ENCODE data around the gene U2AF1.
"Not testable (repeated sequence)": the region's sequence is repeated elsewhere in the genome, so short reads cannot be mapped to it uniquely, and the experiment has no call there.

Gene U2AF1

DNA sequence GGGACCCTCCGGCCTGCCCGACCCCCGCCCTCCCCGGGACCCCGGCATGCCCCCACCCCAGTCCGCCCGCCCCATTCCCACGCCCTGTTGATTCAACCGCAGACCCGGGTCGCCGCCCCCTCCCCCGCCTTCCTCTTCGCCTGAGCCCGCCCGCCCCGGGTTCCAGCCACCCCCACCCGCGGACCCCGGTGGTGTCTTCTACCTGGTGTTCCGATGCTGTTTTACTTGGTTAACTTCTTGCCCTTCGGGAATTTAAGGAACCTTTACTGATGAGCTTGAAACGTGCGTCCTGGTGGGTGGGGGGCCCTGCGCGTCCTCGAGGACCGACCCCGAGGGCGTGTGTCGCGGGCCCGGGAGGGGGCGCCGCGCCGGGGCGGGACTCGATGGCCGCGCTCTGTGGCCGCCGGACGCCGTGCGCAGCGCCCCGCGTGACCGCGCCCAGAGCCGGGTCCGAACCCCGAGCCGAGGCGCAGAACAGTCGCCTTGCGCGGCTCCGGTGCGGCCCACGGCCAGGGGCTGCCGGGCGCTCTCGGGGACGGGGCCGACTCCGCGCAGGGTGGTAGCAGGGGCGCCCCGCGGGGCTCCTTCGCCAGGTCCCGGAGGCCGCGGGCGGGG, 31.2 kb downstream of the U2AF1 start:
- not testable (repeated sequence) for DNase-seq

DNA sequence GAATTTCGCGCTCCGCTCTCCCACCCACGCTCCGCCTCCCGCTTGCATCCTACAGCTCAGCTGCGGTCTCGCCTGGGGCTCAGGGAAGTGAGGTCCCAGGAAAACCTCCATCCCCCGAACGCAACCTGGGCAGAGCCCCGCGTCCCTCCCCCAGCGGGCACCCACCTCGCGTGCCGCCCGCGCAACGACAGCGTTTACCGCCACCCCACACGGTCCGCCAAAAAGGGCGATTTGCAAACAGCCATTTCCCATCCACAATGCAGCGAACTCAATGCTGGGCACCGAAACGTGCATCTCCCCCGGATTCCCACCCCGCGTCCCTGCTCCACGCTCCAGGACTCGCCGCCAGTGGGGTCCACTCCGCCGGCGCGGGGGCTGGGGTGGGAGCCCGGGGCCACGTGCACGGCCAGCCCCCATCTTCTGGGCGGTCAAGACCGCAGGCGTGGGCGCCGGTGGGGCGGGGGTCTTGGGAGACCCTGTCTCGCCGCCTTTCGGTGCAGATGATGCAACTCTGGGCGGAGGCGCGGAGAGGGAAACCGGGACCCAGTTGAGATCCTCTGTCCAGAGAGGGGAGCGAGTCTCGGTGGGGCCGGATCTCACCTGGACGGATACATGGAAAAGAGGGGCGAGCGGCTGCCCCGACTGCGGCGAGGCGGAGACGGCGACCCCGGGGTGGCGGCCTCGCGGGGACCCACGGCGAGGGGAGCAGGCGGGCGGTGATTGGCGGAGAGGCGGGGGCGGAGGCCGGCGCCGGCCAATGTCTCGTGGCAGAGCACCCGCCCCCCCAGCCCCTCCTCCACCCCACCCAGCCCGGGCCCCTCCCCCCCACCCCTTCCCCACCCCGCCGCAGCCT, 32.0 kb downstream of the U2AF1 start, which contains the start of gene CBS:
Gene CBS (minus strand): TSS at position 666 of the 853 bp plus-strand sequence. CDS start 3,642 bp downstream, outside the sequence.
- not testable (repeated sequence) for DNase-seq

DNA sequence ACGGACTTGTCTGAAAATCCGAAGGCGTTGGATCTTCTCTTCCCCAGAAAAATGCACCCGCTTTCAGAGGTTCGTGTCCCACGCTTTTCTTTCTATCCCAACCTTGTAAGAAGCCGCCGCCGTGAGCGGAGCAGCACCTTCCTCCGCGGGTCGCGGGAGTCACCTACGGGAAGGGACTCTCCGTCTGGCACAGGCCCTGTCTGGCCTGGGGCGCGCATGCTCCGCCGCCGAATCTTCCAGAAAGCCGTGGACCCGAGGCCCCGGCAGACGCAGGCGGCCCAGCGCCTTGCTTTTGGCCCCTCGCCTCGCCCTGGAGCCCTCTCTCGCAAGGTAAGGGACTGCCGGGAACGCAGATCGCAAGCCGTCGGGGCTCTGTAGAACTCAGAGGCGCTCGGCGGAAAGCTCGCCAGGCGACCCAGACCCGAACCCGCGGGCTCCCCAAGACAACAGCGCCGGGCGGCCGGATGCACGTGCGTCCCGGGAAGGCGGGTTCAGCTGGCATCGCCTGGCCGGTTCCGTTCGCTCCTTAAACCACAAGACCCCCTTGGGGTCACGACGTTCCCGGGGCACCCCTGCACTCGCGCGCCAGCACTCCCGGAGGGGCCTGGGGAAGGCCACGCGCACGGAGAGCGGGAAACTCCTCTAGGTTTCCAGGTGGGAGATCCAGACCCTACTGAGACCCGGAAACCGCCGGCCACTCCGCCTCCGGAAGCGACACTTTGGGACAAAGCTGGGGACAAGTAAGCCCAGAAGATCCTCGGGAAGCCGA, 32.8 kb downstream of the U2AF1 start:
- DNase-seq: not testable (repeated sequence)

DNA sequence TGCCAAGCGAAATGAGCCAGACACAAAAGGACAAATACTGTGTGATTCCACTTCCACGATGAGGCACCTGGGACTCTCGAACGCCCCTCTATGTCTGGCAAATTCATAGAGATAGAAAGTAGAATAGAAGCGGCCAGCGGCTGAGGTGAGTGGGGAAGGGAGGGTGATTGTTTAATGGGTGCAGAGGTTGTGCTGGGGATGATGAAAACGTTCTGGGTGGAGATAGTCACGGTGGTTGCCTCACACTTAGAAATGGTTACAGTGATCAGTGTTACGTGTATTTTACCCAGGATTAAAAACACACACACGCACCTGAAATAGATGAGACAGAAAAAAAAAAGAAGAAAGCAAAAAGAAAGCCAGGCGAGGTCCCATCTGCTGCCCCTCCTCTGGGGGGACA, 34.6 kb downstream of the U2AF1 start:
- DNase-seq: not testable (repeated sequence)

DNA sequence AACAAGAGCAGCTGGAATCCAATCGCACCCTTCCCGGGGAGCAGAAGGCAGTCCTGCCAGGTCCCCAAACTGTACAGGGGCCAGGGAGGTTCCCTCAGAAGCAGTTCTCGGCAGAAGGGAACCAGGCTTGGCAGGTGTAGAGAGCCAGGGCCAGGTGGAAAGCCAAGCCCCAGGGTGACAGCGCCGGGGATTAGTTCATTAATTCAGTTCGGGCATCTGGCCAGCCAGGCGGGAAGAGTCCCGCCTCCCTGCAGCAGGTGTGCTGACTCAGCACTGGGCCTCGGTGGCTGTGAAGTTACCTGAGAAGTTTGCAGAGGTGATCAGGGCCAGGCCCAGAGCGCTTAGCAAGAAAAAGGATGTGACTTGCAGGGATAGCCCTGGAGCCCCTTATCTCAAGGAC, 37.7 kb downstream of the U2AF1 start:
- not testable (repeated sequence) for DNase-seq

DNA sequence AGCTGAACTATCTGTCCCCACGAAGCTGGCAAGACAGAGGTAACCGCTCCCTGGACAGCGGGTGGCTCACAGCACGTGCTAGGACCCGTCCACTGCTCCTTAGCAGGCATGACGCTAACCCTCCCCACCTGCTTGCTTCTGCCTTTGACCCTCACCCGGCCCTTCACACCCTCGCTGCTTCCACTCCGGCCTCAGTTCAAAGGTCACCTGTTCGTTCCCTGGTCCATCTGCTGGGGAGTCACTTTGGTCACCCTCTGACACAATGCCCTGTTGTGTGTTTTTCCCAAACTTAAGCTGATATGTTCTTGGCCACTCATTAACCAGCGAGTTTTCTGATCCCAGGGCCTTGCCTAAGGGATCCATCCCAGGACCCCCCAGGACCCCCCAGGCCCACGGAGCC, 39.3 kb downstream of the U2AF1 start:
- DNase-seq: not testable (repeated sequence)

DNA sequence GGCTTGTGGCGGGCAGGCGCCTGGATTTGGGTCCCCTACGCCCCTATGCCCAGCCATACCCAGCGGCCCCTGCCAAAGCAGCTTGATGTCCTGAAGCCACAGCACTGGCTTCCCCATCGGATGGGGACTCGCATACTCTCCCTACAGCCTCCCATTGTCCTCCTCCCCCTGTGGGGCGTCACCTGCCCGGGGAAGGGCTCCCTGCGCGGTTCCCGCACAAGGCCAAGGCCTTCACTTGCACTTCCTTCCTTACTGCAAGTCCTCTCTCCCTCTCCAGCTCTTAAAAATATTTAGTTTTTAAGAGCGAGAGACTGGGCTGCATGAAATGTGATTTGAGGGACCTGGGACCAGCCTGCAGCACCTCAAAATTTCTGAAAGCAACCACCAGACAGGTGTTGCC, 40.7 kb downstream of the U2AF1 start:
- not testable (repeated sequence) for DNase-seq

DNA sequence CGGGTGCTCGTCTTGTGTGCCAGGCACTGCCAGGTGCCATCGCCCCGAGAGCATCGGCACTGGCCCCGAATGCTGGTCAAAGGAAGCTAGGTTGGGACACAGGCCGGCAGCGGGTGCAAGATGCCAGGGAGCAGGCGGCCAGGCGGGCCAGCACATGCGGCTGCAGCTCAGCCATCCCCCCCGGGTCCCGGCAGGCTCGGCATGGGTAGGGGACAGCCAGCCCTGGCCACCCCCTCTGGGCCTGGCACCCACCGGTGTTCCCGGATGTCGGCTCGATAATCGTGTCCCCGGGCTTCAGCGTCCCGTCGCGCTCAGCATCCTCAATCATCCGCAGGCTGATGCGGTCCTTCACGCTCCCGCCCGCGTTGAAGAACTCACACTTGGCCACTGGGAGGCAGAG, 41.4 kb downstream of the U2AF1 start:
- DNase-seq: not testable (repeated sequence)

DNA sequence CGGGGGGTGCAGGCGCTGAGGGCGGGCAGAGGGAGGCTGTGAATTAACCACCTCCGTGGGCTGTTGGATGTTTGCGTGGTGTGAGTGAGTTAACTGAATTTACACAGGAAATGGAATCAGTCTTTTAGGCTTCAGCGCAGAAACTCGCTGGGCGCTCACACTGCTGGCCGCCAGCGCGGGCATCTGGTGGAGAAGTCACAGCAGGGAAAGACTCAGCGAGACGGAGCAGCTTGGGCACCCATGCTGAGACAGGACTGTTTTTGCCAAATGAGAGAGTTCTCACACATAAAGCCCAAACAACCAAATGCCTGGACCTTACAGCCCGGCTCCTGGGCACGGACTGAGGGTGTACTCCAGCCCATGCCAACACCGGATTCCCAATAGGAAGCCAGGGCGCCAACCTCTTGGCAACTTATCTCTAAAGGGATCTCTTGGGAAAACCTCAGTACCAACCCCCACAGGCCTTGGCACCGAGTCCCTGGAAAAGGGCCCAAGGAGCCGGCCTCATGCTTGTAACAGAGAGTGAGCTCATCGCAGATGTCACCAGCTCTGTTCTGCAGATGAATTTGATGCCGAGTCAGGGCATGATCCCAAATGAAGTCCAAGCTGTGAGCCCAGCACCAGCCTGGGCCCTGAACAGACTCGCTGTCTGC, 43.0 kb downstream of the U2AF1 start:
- not testable (repeated sequence) for DNase-seq

DNA sequence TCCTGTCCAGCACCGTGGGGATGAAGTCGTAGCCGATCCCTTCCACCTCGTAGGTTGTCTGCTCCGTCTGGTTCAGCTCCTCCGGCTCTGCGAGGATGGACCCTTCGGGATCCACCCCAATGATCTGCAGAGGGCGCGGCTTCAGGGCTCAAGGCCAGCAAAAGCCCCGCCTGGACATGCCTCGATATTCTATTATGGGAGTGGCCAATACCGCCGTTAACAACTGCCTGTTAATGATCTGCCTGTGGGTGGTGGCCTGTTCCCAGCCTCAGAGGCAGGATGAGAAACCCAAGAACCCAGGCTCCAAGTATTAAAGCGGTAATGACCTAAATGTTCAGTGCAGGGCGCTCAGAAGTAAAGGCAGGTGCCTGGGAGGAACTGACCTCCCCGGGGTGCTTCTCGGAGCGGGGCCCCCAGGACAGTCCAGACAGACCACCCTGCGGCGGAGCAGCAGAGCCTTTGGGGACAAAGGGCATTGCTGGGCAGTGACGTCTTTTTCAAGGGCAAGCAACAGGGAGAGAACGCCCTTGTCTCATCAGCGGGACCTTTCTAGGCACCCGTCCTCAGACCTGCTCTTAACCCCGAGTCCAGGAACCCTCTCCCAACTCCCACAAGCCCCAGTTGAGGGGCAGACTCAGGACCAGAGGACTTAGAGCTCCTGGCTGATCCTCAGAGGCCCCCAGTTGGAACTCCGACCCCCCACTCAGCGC, 44.3 kb downstream of the U2AF1 start:
- not testable (repeated sequence) for DNase-seq

DNA sequence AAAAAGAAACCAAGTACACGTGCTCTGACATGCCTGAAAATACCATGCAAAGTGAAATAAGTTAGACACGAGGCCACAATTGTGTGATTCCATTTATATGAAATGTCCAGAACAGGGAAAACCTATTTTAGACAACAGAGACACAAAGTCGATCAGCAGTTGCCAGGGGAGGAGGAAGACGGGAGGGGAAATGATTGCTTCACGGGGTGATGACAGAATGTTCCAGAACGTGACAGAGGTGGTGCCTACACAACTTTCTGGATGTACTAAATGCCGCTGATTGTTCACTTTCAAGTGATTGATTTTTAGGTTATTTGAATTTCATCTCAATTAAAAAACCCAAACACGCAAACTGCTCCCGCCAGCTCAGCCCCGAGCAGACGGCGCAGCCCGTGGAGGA, 54.3 kb downstream of the U2AF1 start:
- not testable (repeated sequence) for DNase-seq

DNA sequence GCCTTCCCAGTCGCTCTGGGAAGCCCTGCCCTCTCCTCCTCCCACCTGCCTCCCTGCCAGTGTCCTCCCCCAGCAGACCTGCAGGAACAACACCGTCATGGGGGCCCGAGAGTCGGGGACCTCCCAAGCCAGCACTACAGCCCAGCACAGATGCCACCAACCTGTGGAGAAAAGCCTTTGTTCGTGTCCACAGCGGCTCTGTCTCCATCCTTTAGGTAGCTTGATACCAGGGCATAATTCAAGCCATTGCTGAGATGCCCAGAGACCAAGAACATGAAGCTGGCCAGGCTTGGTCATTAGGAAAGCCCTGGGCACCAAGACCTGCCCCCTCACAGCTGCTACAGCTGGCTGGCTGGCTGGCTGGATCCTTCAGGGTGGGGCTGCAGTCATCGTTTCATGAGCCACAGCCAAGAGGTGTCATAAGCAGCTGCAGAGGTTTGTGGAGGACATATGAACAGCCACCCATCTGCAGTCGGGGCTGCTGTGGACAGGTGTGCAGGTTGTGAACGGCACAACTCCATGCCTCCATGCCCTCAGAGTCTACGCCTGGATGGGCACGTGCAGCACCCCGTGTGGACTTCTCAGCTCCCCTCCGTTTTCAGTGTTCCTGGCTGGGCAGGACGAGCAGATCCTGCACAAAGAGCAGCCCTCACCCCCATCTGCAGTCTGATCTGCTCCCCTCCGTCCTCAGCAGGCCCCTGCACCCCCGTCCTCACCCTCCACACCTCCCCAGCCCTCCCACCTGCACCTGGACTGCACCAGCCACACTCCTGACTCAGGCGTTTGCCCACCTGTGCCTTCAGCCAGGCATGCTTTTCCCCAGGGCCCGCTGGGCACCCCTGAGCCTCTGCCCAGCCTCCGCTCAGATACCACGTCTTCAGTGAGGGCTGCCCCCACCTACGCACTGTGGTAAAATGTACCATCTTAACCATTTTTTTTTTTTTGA, 61.2 kb downstream of the U2AF1 start:
- not testable (repeated sequence) for DNase-seq

DNA sequence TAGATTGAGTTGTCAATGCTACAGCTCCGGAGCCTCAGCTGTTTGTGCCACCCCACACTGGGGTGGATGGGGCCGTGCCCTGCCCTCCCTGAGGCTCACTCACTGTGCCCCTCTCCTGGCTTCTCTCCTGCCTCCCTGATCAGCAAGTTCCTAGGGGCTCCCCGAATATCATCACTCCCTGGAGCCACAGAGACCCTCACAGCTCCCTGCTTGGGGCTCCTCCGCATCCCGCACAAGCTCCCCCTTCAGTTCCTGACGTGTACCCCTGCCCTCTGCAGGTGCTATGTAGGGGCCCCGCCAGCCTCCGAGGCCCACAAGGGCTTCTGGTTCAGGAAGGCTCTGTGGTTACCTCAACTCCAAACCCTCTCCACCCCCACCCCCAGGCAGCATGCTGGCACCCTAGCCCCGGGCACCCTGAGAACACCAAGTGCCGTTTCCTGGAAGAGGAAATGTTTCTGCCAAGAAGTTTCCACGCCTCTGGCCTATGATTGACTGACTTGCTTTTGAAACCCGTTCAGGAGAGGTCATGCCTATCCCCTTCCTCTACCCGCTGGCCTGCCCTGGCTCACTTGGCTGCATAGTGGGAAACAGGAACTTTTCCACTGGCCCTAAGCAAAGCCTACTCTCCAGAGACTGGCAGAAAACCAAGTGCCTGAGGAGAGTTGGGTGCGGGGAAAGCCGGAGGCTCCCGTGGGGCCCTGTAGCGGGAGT, 62.0 kb downstream of the U2AF1 start:
- not testable (repeated sequence) for DNase-seq

DNA sequence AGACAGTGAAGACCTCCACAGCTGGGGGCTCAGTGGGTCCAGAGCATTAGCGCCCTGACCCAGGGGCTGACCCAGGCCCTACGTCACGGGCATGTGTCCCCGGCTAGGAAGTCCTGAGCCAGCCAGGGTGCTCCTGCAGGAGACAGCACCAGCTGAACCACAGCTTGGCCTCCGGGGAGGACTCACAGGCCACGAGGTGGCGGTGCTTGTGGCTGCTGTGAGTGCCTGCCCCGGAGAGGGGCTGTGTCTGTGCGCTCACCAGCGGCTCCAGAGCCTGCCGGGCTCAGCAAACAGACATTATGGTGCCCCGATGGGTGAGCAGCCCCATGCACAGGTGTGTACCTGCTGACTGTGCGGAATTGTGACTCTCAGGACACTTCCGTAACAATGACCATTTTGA, 62.8 kb downstream of the U2AF1 start:
- not testable (repeated sequence) for DNase-seq

DNA sequence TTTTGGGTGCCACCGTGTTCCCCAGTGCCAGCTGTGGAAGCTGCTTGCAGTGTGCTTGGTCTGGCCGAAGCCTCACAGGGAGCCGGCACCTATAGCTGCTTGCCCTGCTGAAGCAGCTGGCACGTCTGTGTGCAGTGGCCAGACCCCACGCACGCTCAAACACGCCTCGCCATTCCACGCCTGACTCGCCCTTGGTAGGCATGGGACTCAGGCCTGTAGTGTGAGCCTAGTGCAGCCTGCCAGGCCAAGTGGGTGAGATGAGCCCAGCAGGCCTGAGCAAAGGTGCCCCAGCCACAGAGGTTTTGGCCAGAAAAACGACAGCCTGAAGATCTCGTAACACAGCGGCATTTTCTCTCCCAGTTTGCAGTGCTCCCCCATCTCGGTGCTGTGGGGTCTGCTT, 64.1 kb downstream of the U2AF1 start:
- not testable (repeated sequence) for DNase-seq

All from GOT3 (cell line).